Stimulated activated naive CD8-positive, alpha-beta T cell treated with anti-CD3 and anti-CD28 coated beads, Interleukin-15, amount 100 ng/mL, for 72 hours (primary cell): ENCODE results near the gene CENPL.
"Not testable (repeated sequence)": the region's sequence is repeated elsewhere in the genome, so short reads cannot be mapped to it uniquely, and the experiment has no call there.

Experiments
- ATAC-seq: fragments of 150-1000 bp; cut with Tn5 transposase; 2 replicates; pipeline ENCODE4 v1.10.0; 2021; ENCODE audit warnings: mild to moderate bottlenecking, moderate library complexity
- DNase-seq, 2 donors: peaks; one replicate each; pipeline ENCODE4 v3.0.0; 2021 to 2022
- H3K27ac Mint-ChIP-seq, 2 donors: one replicate each; pipeline ENCODE4 v1.8.0; 2022; ENCODE audit warnings: mild to moderate bottlenecking in 2 of 2, mixed read lengths in 2 of 2, moderate library complexity in 2 of 2
- H3K27me3 Mint-ChIP-seq: one replicate; pipeline ENCODE4 v1.8.0; 2022; ENCODE audit warnings: mixed read lengths
- H3K4me1 Mint-ChIP-seq: one replicate; pipeline ENCODE4 v1.8.0; 2022; ENCODE audit warnings: mild to moderate bottlenecking, mixed read lengths
- H3K4me3 Mint-ChIP-seq, 2 donors: one replicate each; pipeline ENCODE4 v1.8.0; 2022; ENCODE audit warnings: mild to moderate bottlenecking in 2 of 2, mixed read lengths in 2 of 2, moderate library complexity in 1 of 2
- H3K9me3 Mint-ChIP-seq, 2 donors: one replicate each; pipeline ENCODE4 v1.8.0; 2022; ENCODE audit warnings: mixed read lengths in 2 of 2

Gene CENPL

GRCh38 chr1:173802961-173803360 is 21.7 kb downstream of the CENPL start:
- Mint-ChIP-seq H3K4me1 (no peaks in the 10 kb centered on the region), H3K9me3 (no peaks in the 10 kb centered on the region), H3K4me3 (no peak overlapping the region), H3K27ac (no peak overlapping the region), H3K27me3 (no peaks in the 10 kb centered on the region)
- DNase-seq, result no peak
- no peak for ATAC-seq

GRCh38 chr1:173799995-173800394 is 24.7 kb downstream of the CENPL start:
- not testable (repeated sequence) for H3K27ac Mint-ChIP-seq, DNase-seq, H3K9me3 Mint-ChIP-seq, H3K4me3 Mint-ChIP-seq, H3K27me3 Mint-ChIP-seq, ATAC-seq, H3K4me1 Mint-ChIP-seq

- Mint-ChIP-seq H3K27me3 (no peaks in the 10 kb centered on the region), H3K4me3 (no peak overlapping the region), H3K4me1 (no peaks in the 10 kb centered on the region), H3K27ac (peak overlapping the region in 1 of 2 donors; percentile 38), H3K9me3 (no peaks in the 10 kb centered on the region)
- ATAC-seq (no peak), DNase-seq (no peak)
Observed at GRCh38 chr1:173798078-173798477, 26.6 kb downstream of the CENPL start.

- no peak for ATAC-seq
- Mint-ChIP-seq H3K4me1 (no peaks in the 10 kb centered on the region), H3K4me3 (no peak overlapping the region), H3K27ac (no peak overlapping the region), H3K27me3 (no peaks in the 10 kb centered on the region), H3K9me3 (no peaks in the 10 kb centered on the region)
- DNase-seq, result no peak
Observed at GRCh38 chr1:173789841-173790240, 34.8 kb downstream of the CENPL start.

- Mint-ChIP-seq H3K4me1 (no peaks in the 10 kb centered on the region), H3K27ac (no peak overlapping the region), H3K27me3 (no peaks in the 10 kb centered on the region), H3K4me3 (no peak overlapping the region), H3K9me3 (no peaks in the 10 kb centered on the region)
- ATAC-seq (no peak), DNase-seq (no peak)
Observed at GRCh38 chr1:173784997-173785396, 39.7 kb downstream of the CENPL start.

GRCh38 chr1:173779936-173780335 is 44.7 kb downstream of the CENPL start:
- Mint-ChIP-seq H3K4me3 (no peak overlapping the region), H3K27ac (no peak overlapping the region), H3K27me3 (no peaks in the 10 kb centered on the region), H3K4me1 (no peaks in the 10 kb centered on the region), H3K9me3 (no peaks in the 10 kb centered on the region)
- ATAC-seq, result no peak
- DNase-seq, result no peak

GRCh38 chr1:173775578-173776226 is 49.0 kb downstream of the CENPL start:
- DNase-seq, result no peak
- Mint-ChIP-seq H3K9me3 (no peaks in the 10 kb centered on the region), H3K4me3 (no peak overlapping the region), H3K27me3 (no peaks in the 10 kb centered on the region), H3K4me1 (no peaks in the 10 kb centered on the region), H3K27ac (no peak overlapping the region)
- ATAC-seq, result no peak

- Mint-ChIP-seq H3K9me3 (no peaks in the 10 kb centered on the region), H3K4me3 (no peak overlapping the region), H3K27me3 (no peaks in the 10 kb centered on the region), H3K4me1 (peaks cover 16% of the 10 kb centered on the region), H3K27ac (no peak overlapping the region)
- ATAC-seq (no peak), DNase-seq (no peak)
Observed at GRCh38 chr1:173771560-173771959, 53.1 kb downstream of the CENPL start.

GRCh38 chr1:173770330-173770729 is 54.4 kb downstream of the CENPL start:
- not testable (repeated sequence) for H3K27me3 Mint-ChIP-seq, ATAC-seq, H3K9me3 Mint-ChIP-seq, DNase-seq, H3K4me3 Mint-ChIP-seq
- Mint-ChIP-seq H3K27ac (peak overlapping the region in 1 of 2 donors; percentile 49), H3K4me1 (peaks cover 16% of the 10 kb centered on the region)

GRCh38 chr1:173768827-173769226 is 55.9 kb downstream of the CENPL start:
- no peak overlapping the region for H3K27ac Mint-ChIP-seq
- H3K4me1 Mint-ChIP-seq, result peaks cover 16% of the 10 kb centered on the region
- peaks cover 0 to 8% of the 10 kb centered on the region in 2 donors for H3K9me3 Mint-ChIP-seq
- H3K27me3 Mint-ChIP-seq, result no peaks in the 10 kb centered on the region
- H3K4me3 Mint-ChIP-seq, result no peak overlapping the region
- DNase-seq (no peak), ATAC-seq (no peak)

GRCh38 chr1:173768206-173768605 is 56.5 kb downstream of the CENPL start:
- no peaks in the 10 kb centered on the region for H3K27me3 Mint-ChIP-seq
- peaks cover 16% of the 10 kb centered on the region for H3K4me1 Mint-ChIP-seq
- H3K27ac Mint-ChIP-seq, result peak overlapping the region in 1 of 2 donors; percentile 11
- H3K4me3 Mint-ChIP-seq, result no peak overlapping the region
- peaks cover 4 to 14% of the 10 kb centered on the region in 2 donors for H3K9me3 Mint-ChIP-seq
- ATAC-seq (no peak), DNase-seq (no peak)

GRCh38 chr1:173764331-173764730 is 60.4 kb downstream of the CENPL start:
- not testable (repeated sequence) for ATAC-seq, H3K27me3 Mint-ChIP-seq, DNase-seq, H3K4me3 Mint-ChIP-seq, H3K27ac Mint-ChIP-seq
- peaks cover 20% of the 10 kb centered on the region for H3K4me1 Mint-ChIP-seq
- peaks cover 20 to 33% of the 10 kb centered on the region in 2 donors for H3K9me3 Mint-ChIP-seq

- H3K27ac Mint-ChIP-seq, result peak overlapping the region in 1 of 2 donors; percentile 8
- peaks cover 9% of the 10 kb centered on the region for H3K4me1 Mint-ChIP-seq
- DNase-seq (no peak), ATAC-seq (no peak)
- no peak overlapping the region for H3K4me3 Mint-ChIP-seq
- H3K9me3 Mint-ChIP-seq, result peaks cover 20 to 26% of the 10 kb centered on the region in 2 donors
- H3K27me3 Mint-ChIP-seq, result no peaks in the 10 kb centered on the region
Observed at GRCh38 chr1:173758980-173759379, 65.7 kb downstream of the CENPL start.

- no peak for DNase-seq
- H3K27ac Mint-ChIP-seq, result peak overlapping the region; percentile 38 to 94
- peaks cover 9% of the 10 kb centered on the region for H3K4me1 Mint-ChIP-seq
- ATAC-seq, result no peak
- H3K27me3 Mint-ChIP-seq, result no peaks in the 10 kb centered on the region
- no peak overlapping the region for H3K4me3 Mint-ChIP-seq
- H3K9me3 Mint-ChIP-seq, result peaks cover 16 to 18% of the 10 kb centered on the region in 2 donors
Observed at GRCh38 chr1:173758110-173758509, 66.6 kb downstream of the CENPL start.

- Mint-ChIP-seq H3K9me3 (peaks cover 12 to 13% of the 10 kb centered on the region in 2 donors), H3K4me1 (peaks cover 9% of the 10 kb centered on the region), H3K27ac (peak overlapping the region in 1 of 2 donors; percentile 38), H3K4me3 (no peak overlapping the region), H3K27me3 (no peaks in the 10 kb centered on the region)
- ATAC-seq, result no peak
- DNase-seq, result no peak
Observed at GRCh38 chr1:173757666-173758065, 67.0 kb downstream of the CENPL start.

GRCh38 chr1:173753830-173754229 is 70.9 kb downstream of the CENPL start:
- DNase-seq (no peak), ATAC-seq (no peak)
- H3K27ac Mint-ChIP-seq, result no peak overlapping the region
- no peak overlapping the region for H3K4me3 Mint-ChIP-seq
- H3K4me1 Mint-ChIP-seq, result no peaks in the 10 kb centered on the region
- no peaks in the 10 kb centered on the region for H3K27me3 Mint-ChIP-seq
- no peaks in the 10 kb centered on the region for H3K9me3 Mint-ChIP-seq
